ENCODE data around the gene DOCK7.

GRCh38 chr1:62732331-62732730 lies 44.1 kb upstream of the DOCK7 start:
- TF ChIP-seq CTCF (conservative IDR thresholded peaks at IDR 0.05; ENCODE audit: low read depth, low read length) (no peak), EZH2phosphoT487 (IDR thresholded peaks at IDR 0.05; ENCODE audit: borderline replicate concordance, low read length) (no peak), EZH2 (IDR thresholded peaks at IDR 0.05; ENCODE audit: low read length, unreplicated experiment) (no peak)
